PC-9 (cell line): ENCODE results near the gene CRYBB1. TPM values are rescaled to one million over a fixed set of nuclear protein-coding genes. Genes with fewer than 3 reads are reported as not detected.

Source experiments
- BruUV-seq: library from RNA; stranded (reverse); fragments of 400-500 nt; replicated peaks from 2 replicates; lab custom pipeline; 2021; lab: Mats Ljungman, UMichigan
- CTCF ChIA-PET: fragments of 300-600 bp; sonication (Branson Sonifier 250); formaldehyde crosslinking; loops from one replicate; lab custom pipeline; 2022; ENCODE audit warnings: antibody characterized with exemption; lab: Charles Lee
- POLR2A ChIA-PET: fragments of 300-600 bp; sonication (Branson Sonifier 250); formaldehyde crosslinking; loops from one replicate; lab custom pipeline; 2022; ENCODE audit warnings: antibody characterized with exemption; ENCODE audit not compliant: unreplicated experiment; lab: Charles Lee
- DNase-seq, 2 experiments: peaks; one replicate each; pipeline versions ENCODE4 v3.0.0 to v3.0.0-alpha.2; 2015 to 2022; ENCODE audit warnings: mixed read lengths in 1 of 2
- H2AFZ ChIP-seq: fragments of 200-600 bp; sonication (generic); 2 replicates; pipeline ENCODE4 v1.8.1; 2017; ENCODE audit warnings: antibody characterized with exemption
- H3F3A ChIP-seq: fragments of 200-600 bp; sonication (generic); 2 replicates; pipeline ENCODE4 v1.8.1; 2017; ENCODE audit warnings: antibody characterized with exemption, mild to moderate bottlenecking, low read depth; ENCODE audit not compliant: insufficient read depth
- H3K27ac ChIP-seq: fragments of 200-600 bp; sonication (generic); 2 replicates; pipeline ENCODE4 v1.6.1; 2016; ENCODE audit warnings: mixed run types
- H3K27me3 ChIP-seq: fragments of 200-600 bp; sonication (generic); 2 replicates; pipeline ENCODE4 v1.6.1; 2016; ENCODE audit warnings: low read depth, mixed run types; ENCODE audit not compliant: insufficient read depth
- H3K36me3 ChIP-seq: fragments of 200-600 bp; sonication (generic); 2 replicates; pipeline ENCODE4 v1.6.1; 2016; ENCODE audit warnings: low read depth, mixed run types
- H3K4me1 ChIP-seq: fragments of 200-600 bp; sonication (generic); replicated peaks from 2 replicates; pipeline ENCODE4 v1.6.1; 2016; ENCODE audit warnings: mixed run types; ENCODE audit not compliant: insufficient read depth
- H3K4me2 ChIP-seq: fragments of 200-600 bp; sonication (generic); 2 replicates; pipeline ENCODE4 v1.6.1; 2017; ENCODE audit warnings: mixed run types
- H3K4me3 ChIP-seq: fragments of 200-600 bp; sonication (generic); 2 replicates; pipeline ENCODE4 v1.6.1; 2016; ENCODE audit warnings: mixed run types
- H3K79me2 ChIP-seq: fragments of 200-600 bp; sonication (generic); 2 replicates; pipeline ENCODE4 v1.6.1; 2017; ENCODE audit warnings: low read depth, mixed run types
- H3K9me2 ChIP-seq: fragments of 200-600 bp; sonication (generic); 2 replicates; pipeline ENCODE4 v1.8.1; 2017; ENCODE audit warnings: mild to moderate bottlenecking; ENCODE audit not compliant: insufficient read depth
- H3K9me3 ChIP-seq: fragments of 200-600 bp; sonication (generic); 2 replicates; pipeline ENCODE4 v1.8.1; 2016; ENCODE audit warnings: low read depth; ENCODE audit not compliant: insufficient read depth
- H4K20me1 ChIP-seq: fragments of 200-600 bp; sonication (generic); 2 replicates; pipeline ENCODE4 v1.8.1; 2017; ENCODE audit not compliant: insufficient read depth
- EZH2 ChIP-seq: fragments of 200-600 bp; sonication (generic); IDR thresholded peaks from 2 replicates; pipeline ENCODE4 v1.8.0; 2017; ENCODE audit warnings: antibody characterized with exemption, low read depth
- intact Hi-C: fragments of 100-400 bp; cut with micrococcal nuclease; formaldehyde crosslinking; loops from one replicate; pipeline ENCODE4 v1.10.0; 2022; ENCODE audit not compliant: unreplicated experiment
- total RNA-seq: library from RNA; stranded (reverse); gene quantifications from 2 replicates; pipeline ENCODE4 v1.2.3, GENCODE V29; 2021
- TF ChIP-seq, protein P1 (sequence below): fragments of 200-600 bp; sonication (generic); conservative IDR thresholded peaks from 2 replicates; pipeline ENCODE4 v1.6.1; 2017; ENCODE audit warnings: mixed run types, antibody characterized with exemption, mild to moderate bottlenecking, moderate library complexity

The CRYBB1 gene
- total RNA-seq, 1 experiment from 2014 or later = not detected

DNA sequence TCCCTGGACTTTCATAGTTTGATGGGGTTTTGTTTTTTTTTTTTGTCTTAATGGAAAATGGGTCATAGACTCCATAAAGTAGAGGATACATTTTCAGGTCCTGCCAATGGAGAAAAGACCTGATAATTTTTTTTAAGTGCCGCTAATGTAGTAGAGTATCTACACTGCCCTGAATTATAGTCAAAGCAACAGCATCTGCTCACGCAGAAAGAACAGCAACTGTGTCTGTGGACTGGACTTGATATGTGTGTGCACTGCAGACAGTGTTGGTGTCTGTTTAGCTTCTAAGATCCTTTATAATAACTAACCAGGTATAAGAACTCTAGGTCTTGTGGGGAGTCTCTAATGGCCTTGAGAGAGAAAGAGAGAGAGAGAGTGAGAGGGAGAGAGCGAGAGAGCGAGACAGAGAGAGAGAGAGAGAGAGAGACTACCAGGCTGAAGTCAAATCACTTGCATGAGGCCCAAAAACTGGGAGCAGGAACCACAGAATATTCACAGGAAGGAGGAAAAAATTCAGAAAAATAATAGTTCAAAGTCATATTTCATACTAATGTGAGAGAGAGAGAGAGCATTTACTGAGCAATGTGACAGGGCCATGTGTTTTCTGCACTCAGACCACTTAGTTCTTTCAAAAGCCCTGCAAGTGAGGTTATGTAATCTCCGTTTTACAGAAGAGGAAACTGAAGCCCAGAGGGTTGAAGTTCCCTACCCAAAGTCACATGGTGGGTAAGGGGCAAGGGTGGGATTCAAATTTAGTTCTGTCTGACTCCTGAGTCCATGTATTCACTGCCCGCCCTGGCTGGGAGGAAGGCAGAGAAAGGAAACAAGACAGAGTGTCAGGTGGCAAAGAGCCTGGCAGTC, 30.9 kb upstream of the CRYBB1 start:
- Histone ChIP-seq H3K4me1 (no peaks in the 10 kb centered on the region), H3K4me2 (no peak overlapping the region), H3K79me2 (no peaks in the 10 kb centered on the region), H3K36me3 (no peaks in the 10 kb centered on the region), H3K4me3 (no peak overlapping the region), H3F3A (no peaks in the 10 kb centered on the region), H3K27me3 (peaks cover 81% of the 10 kb centered on the region), H2AFZ (no peak overlapping the region), H3K27ac (no peak overlapping the region), H4K20me1 (no peaks in the 10 kb centered on the region), H3K9me3 (no peaks in the 10 kb centered on the region), H3K9me2 (no peaks in the 10 kb centered on the region)
- intact Hi-C loops = no loop called here
- no TSS peak for BruUV-seq
- POLR2A ChIA-PET = no interaction called here
- DNase-seq = no peak
- CTCF ChIA-PET = no interaction called here
- no peak for TF ChIP-seq EZH2

DNA sequence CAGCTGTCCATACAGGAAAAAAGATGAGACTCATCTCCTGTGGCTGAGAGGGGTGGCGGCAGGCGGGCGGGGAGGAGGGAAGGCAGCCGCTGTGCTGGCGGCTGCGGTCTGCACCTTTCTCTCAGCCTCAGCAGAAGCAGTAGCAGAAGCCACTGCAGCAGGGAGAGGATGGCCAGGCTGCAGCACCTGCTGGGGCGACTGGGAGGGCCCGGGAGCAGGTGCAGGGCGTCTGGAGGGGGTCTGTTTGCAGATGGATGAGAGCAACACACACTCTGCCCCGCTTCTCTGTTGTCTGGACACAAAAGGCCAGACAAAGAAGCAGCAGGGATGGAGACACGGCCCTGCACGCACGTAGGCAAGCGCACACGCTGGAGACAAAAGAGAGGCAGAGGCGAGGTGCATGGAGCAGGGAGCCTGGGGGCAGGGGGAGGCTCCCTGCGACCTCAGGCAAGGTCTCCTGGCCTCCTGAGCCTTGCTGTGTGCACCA, 30.2 kb upstream of the CRYBB1 start:
- POLR2A ChIA-PET = no interaction called here
- H2AFZ ChIP-seq = no peak overlapping the region
- H4K20me1 ChIP-seq = no peaks in the 10 kb centered on the region
- H3K27ac ChIP-seq = no peak overlapping the region
- no TSS peak for BruUV-seq
- H3K4me1 ChIP-seq = no peaks in the 10 kb centered on the region
- no peaks in the 10 kb centered on the region for H3K79me2 ChIP-seq
- H3K36me3 ChIP-seq = no peaks in the 10 kb centered on the region
- H3K4me3 ChIP-seq = no peak overlapping the region
- CTCF ChIA-PET = no interaction called here
- H3F3A ChIP-seq = no peaks in the 10 kb centered on the region
- TF ChIP-seq, protein P1, sequence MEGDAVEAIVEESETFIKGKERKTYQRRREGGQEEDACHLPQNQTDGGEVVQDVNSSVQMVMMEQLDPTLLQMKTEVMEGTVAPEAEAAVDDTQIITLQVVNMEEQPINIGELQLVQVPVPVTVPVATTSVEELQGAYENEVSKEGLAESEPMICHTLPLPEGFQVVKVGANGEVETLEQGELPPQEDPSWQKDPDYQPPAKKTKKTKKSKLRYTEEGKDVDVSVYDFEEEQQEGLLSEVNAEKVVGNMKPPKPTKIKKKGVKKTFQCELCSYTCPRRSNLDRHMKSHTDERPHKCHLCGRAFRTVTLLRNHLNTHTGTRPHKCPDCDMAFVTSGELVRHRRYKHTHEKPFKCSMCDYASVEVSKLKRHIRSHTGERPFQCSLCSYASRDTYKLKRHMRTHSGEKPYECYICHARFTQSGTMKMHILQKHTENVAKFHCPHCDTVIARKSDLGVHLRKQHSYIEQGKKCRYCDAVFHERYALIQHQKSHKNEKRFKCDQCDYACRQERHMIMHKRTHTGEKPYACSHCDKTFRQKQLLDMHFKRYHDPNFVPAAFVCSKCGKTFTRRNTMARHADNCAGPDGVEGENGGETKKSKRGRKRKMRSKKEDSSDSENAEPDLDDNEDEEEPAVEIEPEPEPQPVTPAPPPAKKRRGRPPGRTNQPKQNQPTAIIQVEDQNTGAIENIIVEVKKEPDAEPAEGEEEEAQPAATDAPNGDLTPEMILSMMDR = no peak
- TF ChIP-seq EZH2 = no peak
- intact Hi-C loops = no loop called here
- no peak overlapping the region for H3K4me2 ChIP-seq
- no peaks in the 10 kb centered on the region for H3K9me2 ChIP-seq
- H3K9me3 ChIP-seq = no peaks in the 10 kb centered on the region
- DNase-seq = no peak
- H3K27me3 ChIP-seq = peaks cover 74% of the 10 kb centered on the region

DNA sequence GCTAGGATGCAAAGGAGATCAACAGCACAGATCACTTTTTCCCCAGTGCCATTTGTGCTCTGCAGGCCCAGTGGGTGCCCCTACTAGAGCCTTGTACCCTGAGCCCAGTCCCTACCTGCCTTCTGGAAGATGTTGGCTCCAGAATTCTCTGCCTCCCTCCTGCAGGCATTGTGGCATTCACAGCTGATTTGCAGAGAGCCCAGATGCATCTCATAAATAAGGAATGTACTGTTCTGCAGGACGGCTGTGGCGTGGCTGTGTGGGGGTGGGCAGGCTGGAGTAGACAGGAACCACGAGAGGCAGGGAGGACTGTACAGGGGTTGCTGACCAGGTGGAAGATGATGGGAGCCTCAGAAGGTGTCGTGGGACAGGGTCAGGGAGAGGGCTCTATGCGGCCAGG, 28.3 kb upstream of the CRYBB1 start:
- intact Hi-C loops = no loop called here
- H3K4me3 ChIP-seq = no peak overlapping the region
- no peak for DNase-seq
- no peaks in the 10 kb centered on the region for H3K4me1 ChIP-seq
- no peaks in the 10 kb centered on the region for H3K36me3 ChIP-seq
- CTCF ChIA-PET = no interaction called here
- POLR2A ChIA-PET = no interaction called here
- TF ChIP-seq EZH2 = no peak
- TF ChIP-seq, protein P1 = no peak
- no peaks in the 10 kb centered on the region for H3K9me3 ChIP-seq
- H3K27me3 ChIP-seq = peaks cover 68% of the 10 kb centered on the region
- no peak overlapping the region for H2AFZ ChIP-seq
- no peaks in the 10 kb centered on the region for H4K20me1 ChIP-seq
- no peaks in the 10 kb centered on the region for H3K79me2 ChIP-seq
- H3K4me2 ChIP-seq = no peak overlapping the region
- H3K27ac ChIP-seq = no peak overlapping the region
- BruUV-seq = no TSS peak
- H3K9me2 ChIP-seq = no peaks in the 10 kb centered on the region
- no peaks in the 10 kb centered on the region for H3F3A ChIP-seq
